ENCODE results near the gene ELF4.

Gene ELF4

DNA sequence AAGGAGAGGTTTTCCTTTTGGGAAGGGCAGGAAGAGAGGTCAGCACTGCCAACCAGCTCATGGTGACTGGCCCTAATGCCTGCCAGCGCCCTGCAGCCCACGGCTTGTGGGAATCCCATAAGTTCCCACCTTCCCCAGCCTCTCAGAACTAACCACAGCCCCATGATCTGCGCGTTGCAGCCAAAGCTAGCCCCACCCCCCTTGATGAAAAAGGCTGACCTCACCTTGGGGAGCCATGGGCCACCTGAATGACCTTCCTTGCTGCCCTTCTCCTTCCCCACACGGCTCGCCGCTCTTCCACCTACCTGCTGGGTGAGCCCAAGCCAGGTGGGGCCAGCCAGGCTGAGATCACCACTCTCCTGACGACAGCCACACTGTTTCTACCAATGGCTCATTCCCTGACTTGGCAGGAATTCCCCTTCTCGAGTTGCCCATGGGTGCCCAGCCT, 3.9 kb upstream of the ELF4 start:
- DNase-seq, result no peak

DNA sequence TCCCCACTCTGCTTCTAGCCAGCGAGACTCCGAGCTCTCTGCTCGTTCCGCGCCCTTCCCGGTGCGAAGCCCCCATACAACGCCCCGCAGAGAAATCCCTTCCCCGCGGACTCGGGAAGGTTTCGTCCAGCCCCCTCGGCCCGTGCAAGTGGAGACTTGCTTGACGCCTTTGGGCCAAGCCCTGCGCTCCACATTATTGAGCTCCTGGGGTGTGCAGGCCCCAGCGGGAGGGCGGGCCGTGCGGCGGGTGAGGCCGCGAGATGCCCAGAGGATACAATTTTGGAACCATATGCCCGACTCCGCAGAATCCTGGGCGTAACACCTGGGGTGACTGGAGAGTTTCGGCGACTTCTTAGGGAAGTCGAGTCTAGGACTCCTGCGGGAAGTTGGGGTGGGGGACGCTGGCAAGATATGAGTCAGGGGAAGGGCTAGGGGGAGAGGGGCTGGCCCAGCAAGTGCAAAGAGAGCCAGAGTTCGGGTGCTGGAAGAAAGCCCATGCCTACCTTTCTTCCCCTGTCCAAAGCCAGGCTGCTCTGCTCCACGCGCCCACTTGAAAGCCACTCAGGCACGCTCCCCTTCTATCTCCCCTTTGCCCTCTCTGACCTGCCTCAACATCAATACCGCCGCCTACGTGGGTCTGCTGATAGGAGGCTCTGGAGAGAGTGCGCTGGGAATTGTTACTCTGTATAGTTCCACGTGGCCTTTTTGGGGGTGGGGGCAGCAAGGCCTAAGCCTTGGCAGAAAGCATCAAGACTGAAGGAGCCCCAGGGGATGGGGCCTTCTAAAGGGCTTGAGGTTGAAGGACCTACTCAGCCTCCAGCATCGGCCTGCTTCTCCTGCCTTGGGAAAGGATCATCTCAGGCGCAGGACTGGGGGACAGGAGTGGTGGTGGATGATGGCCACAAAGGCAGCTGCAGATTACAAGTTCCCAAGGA, 1.2 kb upstream of the ELF4 start:
- no peak for DNase-seq

DNA sequence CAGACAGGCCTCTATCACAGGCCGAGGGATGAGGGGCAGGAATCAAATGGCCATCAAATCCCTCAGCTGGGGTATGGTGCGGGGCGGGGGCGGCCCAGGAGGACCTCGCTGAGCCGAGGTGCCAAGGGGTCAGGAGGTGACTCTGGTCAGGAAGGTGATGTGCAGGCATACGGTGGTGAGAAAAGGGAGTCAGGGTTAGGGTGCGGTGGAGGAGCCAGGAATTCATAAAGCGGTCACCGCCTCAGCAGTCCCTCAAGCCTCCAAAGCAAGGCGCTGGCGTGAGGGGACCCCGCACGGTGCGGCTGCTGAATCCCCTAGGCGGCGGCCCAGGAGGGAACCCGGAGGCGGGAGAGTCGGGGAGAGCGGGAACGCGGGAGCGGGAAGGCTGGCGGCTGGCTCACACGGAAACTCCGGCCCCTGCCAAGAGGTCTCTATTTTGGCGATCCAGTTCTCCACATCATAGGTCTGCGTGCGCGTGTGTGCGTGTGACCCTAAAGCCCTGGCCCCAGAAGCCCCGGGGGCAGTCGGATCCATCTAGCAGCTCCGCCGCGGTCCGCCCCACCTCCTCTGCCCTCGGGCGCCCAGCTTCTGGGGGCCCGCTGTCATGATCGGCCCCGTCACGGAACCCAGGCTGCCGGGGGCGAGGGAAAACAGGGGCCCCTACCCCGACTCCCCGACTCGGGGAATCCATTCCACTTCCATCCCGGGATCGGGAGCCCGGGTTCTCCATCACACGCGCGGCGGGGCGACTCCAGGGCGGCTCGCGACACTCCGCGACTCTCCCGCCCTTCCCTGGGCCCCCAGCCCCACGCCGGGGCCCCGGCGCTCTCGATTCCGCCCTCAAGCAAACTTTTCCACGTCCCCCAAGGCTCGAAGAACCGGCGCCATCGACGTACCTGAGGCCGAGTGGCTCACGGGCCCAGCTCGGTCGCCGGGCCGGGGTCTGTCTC, 593 bp downstream of the ELF4 start:
- DNase-seq, result no peak

- no peak for DNase-seq
These were observed 1.5 kb downstream of the ELF4 start for GRCh38 chrX:130108647-130109428.

DNA sequence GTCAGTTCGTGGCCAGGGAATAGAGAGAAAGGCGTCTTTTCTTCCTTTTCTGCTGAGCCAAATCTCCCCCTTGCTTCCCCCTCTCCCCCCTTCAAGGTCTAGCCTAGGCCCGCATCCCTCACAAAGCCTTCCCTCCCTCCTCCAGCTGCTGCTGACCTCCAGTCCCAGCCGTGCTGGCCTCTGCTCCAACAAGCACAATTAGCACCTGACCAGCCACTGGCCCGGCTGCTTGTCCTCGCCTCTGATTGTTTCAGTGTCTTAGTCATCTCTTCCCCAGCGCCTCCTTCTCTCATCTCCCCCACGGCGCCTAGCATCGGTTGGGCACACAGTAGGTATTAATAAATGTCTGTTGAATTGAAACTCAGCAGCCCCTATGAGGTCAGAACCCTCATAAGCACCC, 4.2 kb downstream of the ELF4 start:
- DNase-seq, result no peak

DNA sequence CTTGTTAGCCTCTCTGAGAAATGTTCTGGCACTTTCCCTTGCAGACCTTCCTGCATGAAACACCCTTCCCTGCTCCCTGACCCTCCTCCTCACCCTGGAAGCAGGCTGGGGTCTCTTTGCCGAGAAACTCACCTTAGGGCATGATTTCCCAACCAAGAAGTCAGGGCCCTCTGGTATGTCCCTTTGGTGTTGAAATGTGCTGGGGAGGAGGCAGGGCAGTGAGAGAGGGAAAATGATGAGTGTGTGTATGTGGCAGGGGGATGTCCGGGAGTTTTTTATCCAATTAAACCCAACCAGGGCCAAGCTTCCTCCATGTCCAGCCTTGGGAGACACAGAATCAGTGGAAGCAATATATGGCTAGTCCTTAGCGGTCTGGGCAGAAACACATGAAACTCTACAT, 5.1 kb downstream of the ELF4 start:
- no peak for DNase-seq

GRCh38 chrX:130103605-130104004, 6.7 kb downstream of the ELF4 start:
- no peak for DNase-seq

DNA sequence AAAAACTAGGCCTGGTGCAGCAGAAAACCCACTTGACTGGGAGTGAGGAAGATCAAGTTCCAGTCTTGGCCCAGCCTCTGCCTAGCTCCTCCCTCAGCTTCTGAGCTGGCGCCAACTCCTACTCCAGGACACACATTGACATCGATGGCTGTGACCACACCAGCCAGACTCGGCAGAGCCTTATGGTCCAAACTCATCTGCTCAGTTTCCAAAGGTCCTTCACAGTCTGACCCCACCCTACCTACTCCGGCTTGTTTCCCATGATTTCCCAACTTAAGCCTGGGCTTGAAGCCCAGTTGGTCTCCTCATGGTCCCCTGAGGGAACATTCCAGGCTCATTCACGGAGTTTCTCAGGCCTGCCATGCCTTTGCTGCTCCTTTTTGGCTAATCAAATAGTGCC, 10.1 kb downstream of the ELF4 start:
- no peak for DNase-seq

DNA sequence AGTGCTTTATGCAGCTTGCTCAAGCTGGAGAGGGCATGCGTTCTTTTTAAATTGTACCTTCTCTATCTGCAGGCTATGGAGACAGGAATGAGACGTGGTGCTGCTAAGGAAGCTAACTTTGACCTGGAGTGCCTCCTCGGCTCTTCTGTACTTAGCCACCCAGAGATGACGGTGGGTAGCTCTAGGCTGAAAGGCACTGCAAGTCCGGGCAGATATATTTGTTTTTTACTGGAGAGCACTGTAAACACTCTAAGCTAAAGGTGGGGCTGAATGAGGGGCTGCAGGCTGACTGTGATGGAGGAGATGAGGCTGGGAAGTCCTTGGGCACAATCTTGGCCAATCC, 12.1 kb downstream of the ELF4 start:
- DNase-seq, result no peak

DNA sequence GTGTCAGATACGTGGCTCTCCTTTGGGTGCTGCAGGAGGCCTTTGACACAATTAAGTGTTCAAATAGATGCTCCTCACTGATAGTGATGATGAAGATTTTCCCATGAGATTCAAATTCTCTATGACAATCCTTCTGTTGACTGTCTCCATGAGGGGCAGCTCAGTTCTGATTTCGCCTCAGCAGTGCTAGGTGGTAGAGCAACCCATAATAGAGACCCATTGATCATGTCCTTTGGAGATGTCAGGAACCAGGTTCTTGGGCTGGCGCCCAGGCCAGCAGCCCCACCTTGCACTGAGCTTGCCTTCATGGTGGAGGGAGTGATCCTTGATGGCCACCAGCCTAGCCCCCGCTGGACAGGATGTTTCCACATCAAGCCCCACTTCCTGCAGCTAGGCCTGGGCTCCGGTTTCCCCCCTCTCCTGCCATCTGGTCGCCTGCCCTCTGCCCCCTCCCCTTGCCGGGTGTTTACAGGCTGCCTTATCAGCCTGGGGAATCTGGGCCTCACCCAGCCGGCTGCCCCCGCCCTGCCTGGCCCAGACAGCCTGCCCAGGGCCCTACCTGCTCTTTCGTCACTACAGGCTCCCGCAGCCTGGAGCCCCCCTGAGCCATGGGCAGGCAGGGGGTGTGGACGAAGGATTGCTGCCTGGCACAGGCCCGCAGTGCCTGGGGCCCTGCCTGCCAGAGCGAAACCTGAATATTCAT, 12.6 kb downstream of the ELF4 start:
- no peak for DNase-seq

DNA sequence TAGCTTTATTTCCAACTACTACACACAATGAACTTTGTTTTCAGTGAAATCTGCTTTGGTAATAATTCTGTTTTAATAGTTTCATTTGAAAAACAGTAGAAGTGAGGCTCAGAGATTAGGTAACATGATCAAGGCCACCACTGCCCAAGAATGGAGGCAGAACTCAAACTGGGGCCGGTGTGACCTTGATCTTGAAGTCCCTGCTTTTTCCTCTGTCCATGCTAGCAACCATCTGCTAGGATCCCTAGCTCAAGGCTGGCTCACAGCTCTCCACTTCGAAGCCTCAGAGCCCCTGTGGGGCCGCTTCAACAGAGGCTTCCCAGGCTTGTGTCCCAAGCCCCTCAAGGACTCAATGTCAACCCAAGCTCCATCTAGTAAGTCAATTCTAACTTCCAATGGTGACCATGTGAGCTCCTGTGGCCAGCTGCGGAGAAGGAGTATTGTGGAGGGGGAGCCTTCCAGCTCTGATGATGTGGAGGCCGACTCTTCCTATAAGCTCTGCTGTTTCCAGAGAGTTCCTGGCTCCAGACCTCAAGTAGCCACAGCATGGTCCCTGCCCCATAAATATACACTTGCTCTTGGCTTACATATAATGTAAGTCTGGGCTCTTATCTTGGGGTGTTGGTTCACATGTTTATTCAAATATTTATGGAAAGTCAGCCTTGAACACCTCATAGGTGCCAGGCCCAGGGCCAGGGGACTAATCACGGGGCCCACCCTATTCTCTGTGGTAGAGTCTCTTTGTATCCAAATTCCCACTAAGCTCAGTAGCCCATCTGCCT, 14.9 kb downstream of the ELF4 start:
- no peak for DNase-seq

DNA sequence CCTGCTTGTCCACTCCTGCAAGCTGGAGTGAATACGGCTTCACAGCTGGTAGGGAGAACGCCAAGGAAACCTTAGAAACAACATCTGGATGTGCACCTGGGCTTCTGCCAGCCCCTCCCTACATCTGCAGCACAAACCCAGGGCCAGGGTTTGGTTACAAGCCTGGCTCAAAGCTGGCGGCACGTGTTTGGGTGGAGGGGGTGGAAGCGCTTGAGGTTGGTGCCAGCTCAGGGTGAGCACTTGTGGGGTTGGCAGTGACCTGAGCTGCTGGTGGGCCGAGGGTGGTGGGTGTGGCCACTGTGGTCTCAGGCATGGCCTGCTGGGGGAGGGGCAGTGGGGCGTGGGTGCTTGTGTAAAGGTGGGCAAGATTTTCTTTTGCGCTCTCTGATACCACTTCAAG, 15.6 kb downstream of the ELF4 start:
- DNase-seq, result no peak

DNA sequence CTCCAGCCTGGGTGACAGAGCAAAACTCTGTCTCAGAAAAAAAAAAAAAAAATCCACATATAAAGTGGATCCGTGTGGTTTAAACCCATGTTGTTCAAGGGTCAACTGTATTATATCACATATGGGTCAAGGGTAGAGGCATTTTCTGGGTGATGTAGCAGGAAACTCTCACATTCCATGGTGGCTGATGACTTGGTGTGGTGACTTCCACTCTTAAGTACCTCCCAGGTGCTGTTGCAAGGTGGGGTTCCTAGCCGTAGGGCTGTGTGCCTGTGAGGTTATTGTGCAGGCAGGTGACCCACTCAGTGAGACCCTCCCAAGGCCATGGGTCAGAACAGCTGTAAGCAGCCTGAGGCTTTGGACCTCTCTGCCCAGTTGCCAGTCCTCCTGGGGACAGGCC, 17.0 kb downstream of the ELF4 start:
- DNase-seq, result no peak

DNA sequence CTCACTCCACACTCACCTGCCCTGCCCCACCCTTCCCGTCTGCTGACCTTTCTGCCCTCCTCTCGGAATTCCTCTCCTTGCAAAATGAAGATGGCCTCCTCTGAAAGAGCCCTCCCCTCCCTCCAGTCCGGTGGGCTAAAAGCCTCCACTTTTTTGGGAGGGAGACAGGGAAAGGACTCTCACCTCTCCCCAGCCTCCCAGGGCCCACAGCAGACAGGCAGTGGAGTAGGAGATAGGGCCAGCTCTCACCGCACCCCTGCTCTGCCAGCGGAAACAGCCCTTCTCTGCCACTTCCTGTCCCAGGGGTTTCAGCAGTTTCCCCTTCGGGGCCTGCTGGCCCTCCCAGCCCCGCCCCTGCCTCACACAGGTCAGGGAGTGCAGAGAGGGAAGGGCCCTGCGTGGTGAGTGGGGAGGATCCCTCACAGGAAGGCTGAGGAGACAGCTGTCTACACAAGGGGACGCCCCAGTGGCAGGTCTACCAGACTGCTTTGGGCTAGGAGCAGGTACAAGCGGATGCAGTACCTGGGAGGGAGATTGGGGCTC, 18.2 kb downstream of the ELF4 start:
- no peak for DNase-seq

DNA sequence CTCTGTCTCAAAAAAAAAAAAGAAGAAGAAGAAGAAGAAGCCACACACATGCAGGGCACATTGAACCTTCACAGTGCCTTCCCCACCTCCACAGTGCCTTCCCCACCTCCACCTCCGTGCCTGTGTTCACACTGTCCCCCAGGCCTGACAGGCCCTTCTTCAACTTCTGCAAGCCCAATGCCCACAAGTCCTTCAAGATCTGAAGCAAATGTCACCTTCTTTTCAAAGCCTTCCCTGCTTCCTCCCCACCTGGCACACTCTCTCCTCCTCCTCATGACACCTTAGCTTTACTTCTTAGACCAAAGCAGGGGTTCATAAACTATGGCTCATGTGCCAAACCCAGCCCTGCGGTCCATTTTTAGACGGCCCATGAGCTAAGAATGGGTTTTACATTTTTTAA, 19.9 kb downstream of the ELF4 start:
- no peak for DNase-seq

DNA sequence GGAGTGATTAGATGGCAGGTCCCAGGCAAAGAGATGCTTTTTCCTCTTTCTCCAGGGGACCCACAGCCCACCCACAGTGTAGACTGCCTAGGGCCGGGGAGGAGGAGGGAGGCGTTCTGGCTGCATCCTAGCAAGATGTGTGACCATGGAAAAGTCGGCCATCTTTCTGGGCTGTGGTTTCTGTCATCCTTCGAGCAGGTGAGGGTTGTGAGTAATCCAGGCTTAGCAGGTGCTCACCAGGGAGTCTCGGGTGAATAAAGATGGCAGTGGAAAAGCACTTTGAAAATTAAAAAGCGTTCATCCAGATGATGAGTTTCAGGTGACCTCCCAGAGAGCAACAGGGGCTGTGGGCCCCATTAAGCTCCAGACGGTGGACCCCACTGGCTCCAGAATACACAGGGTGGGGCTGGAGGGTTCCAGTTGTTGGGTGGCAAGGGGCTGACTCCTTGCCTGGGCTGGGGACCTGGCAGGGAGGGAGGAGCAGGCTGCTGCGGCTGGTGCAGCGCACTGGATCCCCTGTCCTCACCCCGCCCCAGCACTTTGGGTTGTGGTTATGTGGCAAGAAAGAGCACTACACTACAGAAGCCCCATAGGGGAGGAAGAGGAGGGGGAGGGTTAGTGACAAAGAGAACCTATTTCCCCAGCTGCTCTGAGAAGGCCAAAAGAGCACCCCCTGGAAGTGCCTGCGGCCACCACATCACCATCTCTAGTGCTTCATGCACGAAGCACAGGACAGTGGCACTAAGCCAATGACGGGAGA, 23.7 kb downstream of the ELF4 start:
- DNase-seq, result no peak

- no peak for DNase-seq
These were observed 24.5 kb downstream of the ELF4 start for GRCh38 chrX:130085551-130086446.

DNA sequence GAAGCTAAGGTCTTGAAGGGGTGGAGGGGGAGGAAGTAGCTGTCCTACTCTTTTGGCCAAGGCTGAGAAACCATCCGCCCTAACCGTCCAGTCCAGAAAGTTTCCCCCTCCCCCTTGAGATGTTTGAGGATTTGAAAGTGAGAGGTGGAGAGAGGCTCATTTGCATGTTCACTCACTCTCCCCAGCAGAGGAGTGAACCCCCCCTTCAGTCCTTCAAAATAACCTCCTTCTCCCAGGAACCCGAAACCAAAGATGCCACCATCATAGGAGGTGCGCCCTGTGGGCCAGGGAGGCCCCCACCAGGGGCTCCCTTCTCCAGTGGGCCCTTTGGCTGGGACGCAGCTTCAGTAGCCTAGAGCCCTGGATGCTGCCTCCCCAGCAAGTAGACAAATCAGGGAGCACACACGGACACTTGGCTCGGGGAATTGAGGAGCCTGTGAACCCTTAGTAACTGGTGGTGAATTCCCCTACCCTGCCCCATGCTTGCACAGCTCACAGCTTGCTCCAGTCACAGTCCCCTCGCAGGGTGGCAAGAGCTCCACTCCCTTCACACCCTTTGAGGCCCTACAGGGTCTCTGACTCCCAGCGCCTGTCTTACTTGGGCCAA, 25.6 kb downstream of the ELF4 start:
- no peak for DNase-seq

Measured in NCI-H1417 treated with DMSO at 0.1 percent for 48 hours (cell line).